Measurements from ENCODE around the gene KLK1.

- TF ChIP-seq CTCF (IDR thresholded peaks at IDR 0.05 in 8 of 11, conservative IDR thresholded peaks at IDR 0.05 in 3 of 11) (no peak), POLR2AphosphoS5 (IDR thresholded peaks at IDR 0.05) (no peak), POLR2A (IDR thresholded peaks at IDR 0.05) (no peak)
These were observed 14.7 kb downstream of the KLK1 start for GRCh38 chr19:50808856-50809255.
